Measurements from ENCODE around the gene PKDREJ.

The PKDREJ gene

DNA sequence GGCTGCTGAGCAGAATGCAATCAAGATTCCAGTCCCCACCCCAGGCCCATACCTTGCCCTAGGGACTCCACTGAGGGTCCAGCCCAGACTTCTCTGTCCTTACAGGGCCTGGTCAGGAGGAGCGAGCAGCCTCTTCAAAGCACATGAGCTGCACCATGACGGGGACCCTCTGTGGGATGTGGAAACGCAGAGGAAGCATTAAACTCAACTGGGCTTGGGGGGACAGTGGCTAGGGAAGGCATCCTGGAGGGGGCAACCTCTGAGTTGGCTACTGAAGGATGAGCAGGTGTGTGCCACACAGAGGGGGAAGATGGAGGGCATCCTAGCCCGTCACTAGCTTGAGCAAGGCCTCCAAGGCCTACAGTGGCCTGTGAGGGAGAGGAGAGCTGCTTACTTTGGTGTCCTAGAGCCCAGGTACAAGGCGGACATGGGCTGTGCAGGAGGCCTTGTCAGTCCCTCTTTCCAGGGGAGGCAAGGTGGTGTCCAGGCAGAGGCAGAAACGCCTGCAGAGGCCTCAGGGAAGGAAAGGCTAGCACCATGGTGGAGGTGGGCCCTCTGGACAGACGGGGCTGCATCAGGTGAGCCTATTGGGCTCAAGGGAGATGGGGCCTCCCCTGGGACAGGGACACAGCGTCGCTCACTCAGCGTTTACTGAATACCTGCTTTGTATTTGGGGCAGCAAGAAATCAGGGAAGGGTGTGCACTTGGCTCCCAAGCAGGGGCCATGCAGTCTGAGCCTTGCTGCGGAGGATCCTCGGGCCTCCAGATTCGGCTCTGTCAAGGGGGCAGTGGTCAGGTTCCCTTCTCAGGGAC is 18.9 kb upstream of the PKDREJ start:
- H3K36me3 ChIP-seq (ENCODE audit: insufficient read depth, low read length) = no peaks in the 10 kb centered on the region

DNA sequence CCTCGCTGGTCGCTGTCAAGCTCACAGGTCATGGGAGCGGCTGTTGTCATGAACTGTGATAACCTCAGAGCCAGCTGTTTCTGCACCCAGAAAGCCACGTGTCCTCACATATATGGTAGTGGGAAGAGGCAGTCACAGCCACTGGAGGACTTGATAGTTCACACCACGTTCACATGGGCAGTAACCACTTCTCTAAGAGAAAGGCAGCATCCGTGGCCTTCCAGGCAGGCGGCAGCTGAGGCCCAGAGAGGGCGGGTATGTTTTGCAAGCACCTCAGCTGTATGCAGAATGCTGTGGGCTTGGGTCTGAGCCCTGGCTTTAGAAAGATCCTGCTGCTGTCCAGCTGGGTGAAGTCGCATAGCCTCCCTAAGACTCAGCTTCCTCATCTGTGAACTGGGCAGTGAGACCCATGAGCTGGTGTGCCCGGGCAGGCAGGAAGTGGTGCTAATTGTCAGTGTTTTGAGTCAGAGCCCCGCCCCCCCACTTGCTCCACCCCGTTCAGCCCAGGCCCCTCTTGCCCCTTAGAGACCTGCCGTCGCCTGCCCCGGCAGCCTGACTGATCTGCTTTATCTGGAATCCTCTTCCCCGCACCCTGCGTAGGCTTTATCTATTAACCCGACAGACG is 18.0 kb upstream of the PKDREJ start:
- no peaks in the 10 kb centered on the region for H3K9me2 ChIP-seq (ENCODE audit: low read depth, low read length)
- H3K27ac ChIP-seq (ENCODE audit: low read depth, low read length, poor library complexity, severe bottlenecking) = no peak overlapping the region
- H3K4me1 ChIP-seq (ENCODE audit: insufficient read depth, low read length, severe bottlenecking) = peaks cover 11% of the 10 kb centered on the region
- 0 out of 2 replicates have a peak, but pooled peaks cover 7% of the 10 kb centered on the region for H3K27me3 ChIP-seq (ENCODE audit: insufficient read depth, low read length)
- H3K36me3 ChIP-seq (ENCODE audit: insufficient read depth, low read length) = no peaks in the 10 kb centered on the region
- H3K9me3 ChIP-seq (ENCODE audit: low read length) = no peaks in the 10 kb centered on the region
- no peaks in the 10 kb centered on the region for H3K79me2 ChIP-seq (ENCODE audit: insufficient read depth, low read length)
- no peak overlapping the region; the same call in 1 of the 2 replicates for H3K9ac ChIP-seq (ENCODE audit: low read length)
- no peaks in the 10 kb centered on the region for H4K20me1 ChIP-seq (ENCODE audit: insufficient read depth, low read length)
- H3K4me2 ChIP-seq (ENCODE audit: low read length) = 0 out of 2 replicates have a peak overlapping the region, but pooled peaks have one; percentile 8
- no peak for TF ChIP-seq EZH2 (IDR thresholded peaks at IDR 0.05; ENCODE audit: borderline replicate concordance, low read length)
- TF ChIP-seq, protein P1, sequence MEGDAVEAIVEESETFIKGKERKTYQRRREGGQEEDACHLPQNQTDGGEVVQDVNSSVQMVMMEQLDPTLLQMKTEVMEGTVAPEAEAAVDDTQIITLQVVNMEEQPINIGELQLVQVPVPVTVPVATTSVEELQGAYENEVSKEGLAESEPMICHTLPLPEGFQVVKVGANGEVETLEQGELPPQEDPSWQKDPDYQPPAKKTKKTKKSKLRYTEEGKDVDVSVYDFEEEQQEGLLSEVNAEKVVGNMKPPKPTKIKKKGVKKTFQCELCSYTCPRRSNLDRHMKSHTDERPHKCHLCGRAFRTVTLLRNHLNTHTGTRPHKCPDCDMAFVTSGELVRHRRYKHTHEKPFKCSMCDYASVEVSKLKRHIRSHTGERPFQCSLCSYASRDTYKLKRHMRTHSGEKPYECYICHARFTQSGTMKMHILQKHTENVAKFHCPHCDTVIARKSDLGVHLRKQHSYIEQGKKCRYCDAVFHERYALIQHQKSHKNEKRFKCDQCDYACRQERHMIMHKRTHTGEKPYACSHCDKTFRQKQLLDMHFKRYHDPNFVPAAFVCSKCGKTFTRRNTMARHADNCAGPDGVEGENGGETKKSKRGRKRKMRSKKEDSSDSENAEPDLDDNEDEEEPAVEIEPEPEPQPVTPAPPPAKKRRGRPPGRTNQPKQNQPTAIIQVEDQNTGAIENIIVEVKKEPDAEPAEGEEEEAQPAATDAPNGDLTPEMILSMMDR (IDR thresholded peaks at IDR 0.05; ENCODE audit: low read length) = no peak
- H3F3A ChIP-seq (ENCODE audit: insufficient read depth, low read length) = no peaks in the 10 kb centered on the region
- H3K4me3 ChIP-seq (ENCODE audit: low read depth, low read length, poor library complexity, severe bottlenecking) = no peak overlapping the region
- no peak overlapping the region for H2AFZ ChIP-seq (ENCODE audit: low read length)

More for the DNA sequence above, 18.9 kb upstream of the PKDREJ start:
- no peak overlapping the region for H3K9ac ChIP-seq (ENCODE audit: low read length)
- no peaks in the 10 kb centered on the region for H4K20me1 ChIP-seq (ENCODE audit: insufficient read depth, low read length)
- no peak overlapping the region for H3K4me2 ChIP-seq (ENCODE audit: low read length)
- TF ChIP-seq EZH2 (IDR thresholded peaks at IDR 0.05; ENCODE audit: borderline replicate concordance, low read length) = no peak
- TF ChIP-seq, protein P1 (IDR thresholded peaks at IDR 0.05; ENCODE audit: low read length) = no peak
- H3K9me3 ChIP-seq (ENCODE audit: low read length) = no peaks in the 10 kb centered on the region
- H3K27me3 ChIP-seq (ENCODE audit: insufficient read depth, low read length) = 0 out of 2 replicates have a peak, but pooled peaks cover 7% of the 10 kb centered on the region
- no peaks in the 10 kb centered on the region for H3K79me2 ChIP-seq (ENCODE audit: insufficient read depth, low read length)
- no peak overlapping the region for H2AFZ ChIP-seq (ENCODE audit: low read length)
- H3F3A ChIP-seq (ENCODE audit: insufficient read depth, low read length) = no peaks in the 10 kb centered on the region
- H3K4me3 ChIP-seq (ENCODE audit: low read depth, low read length, poor library complexity, severe bottlenecking) = no peak overlapping the region
- no peak overlapping the region for H3K27ac ChIP-seq (ENCODE audit: low read depth, low read length, poor library complexity, severe bottlenecking)
- H3K9me2 ChIP-seq (ENCODE audit: low read depth, low read length) = no peaks in the 10 kb centered on the region
- H3K4me1 ChIP-seq (ENCODE audit: insufficient read depth, low read length, severe bottlenecking) = peaks cover 11% of the 10 kb centered on the region

DNA sequence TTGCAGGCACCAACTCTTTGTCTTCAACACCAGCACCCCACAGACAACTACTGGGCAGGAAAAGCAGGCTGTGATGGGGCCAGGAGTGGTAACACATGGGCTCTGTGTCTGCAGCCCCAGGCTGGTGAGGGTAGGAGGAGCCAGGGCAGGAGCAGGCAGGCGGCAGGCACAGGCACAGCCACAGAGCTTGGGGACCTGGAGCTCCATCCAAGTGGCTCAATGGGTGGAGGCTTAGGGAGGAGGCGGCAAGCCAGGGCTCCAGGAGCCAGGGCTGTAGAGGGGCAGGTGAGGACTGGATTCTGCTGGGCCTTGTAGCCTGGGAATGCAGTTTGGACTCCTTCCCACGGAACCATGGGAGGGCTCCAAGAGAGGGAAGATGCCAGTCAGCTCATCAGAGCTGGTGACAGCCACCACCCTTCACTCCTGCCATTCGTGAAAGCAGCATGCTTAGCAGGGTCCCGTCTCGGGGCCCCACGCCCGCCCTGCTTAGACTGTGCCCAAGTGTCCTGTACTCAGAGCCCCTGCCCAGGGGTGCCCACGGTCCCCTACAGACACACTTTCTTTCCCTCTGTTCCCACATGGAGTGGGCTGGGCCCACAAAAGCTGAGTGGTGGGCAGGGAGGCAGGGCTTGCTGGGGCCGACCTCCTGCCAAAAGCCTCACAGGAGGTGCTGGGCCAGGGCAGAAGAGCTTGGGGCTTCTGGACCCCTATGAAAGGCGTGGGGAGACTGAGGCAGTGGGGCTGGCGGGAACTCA is 17.1 kb upstream of the PKDREJ start:
- TF ChIP-seq EZH2 (IDR thresholded peaks at IDR 0.05; ENCODE audit: borderline replicate concordance, low read length) = no peak
- TF ChIP-seq, protein P1 (IDR thresholded peaks at IDR 0.05; ENCODE audit: low read length) = no peak
- no peaks in the 10 kb centered on the region for H3F3A ChIP-seq (ENCODE audit: insufficient read depth, low read length)
- no peak overlapping the region for H3K27ac ChIP-seq (ENCODE audit: low read depth, low read length, poor library complexity, severe bottlenecking)
- no peak overlapping the region for H3K4me3 ChIP-seq (ENCODE audit: low read depth, low read length, poor library complexity, severe bottlenecking)
- no peaks in the 10 kb centered on the region for H3K9me3 ChIP-seq (ENCODE audit: low read length)
- H3K9me2 ChIP-seq (ENCODE audit: low read depth, low read length) = no peaks in the 10 kb centered on the region
- no peak overlapping the region for H3K4me2 ChIP-seq (ENCODE audit: low read length)
- no peak overlapping the region for H3K9ac ChIP-seq (ENCODE audit: low read length)
- H3K36me3 ChIP-seq (ENCODE audit: insufficient read depth, low read length) = no peaks in the 10 kb centered on the region
- H2AFZ ChIP-seq (ENCODE audit: low read length) = no peak overlapping the region
- peaks cover 11% of the 10 kb centered on the region for H3K4me1 ChIP-seq (ENCODE audit: insufficient read depth, low read length, severe bottlenecking)
- H4K20me1 ChIP-seq (ENCODE audit: insufficient read depth, low read length) = no peaks in the 10 kb centered on the region
- 0 out of 2 replicates have a peak, but pooled peaks cover 7% of the 10 kb centered on the region for H3K27me3 ChIP-seq (ENCODE audit: insufficient read depth, low read length)
- H3K79me2 ChIP-seq (ENCODE audit: insufficient read depth, low read length) = no peaks in the 10 kb centered on the region

Measured in OCI-LY1 (cell line).